ENCODE data around the gene PDRG1. TPM values are rescaled to one million over a fixed set of nuclear protein-coding genes. Genes with fewer than 3 reads are reported as not detected.
"Not testable (repeated sequence)": the region's sequence is repeated elsewhere in the genome, so short reads cannot be mapped to it uniquely, and the experiment has no call there.

PDRG1 gene
- total RNA-seq, 1 donor from 2014 or later = 5.1 TPM

- not testable (repeated sequence) for ATAC-seq; DNase-seq (ENCODE audit: low spot score)
These were observed 22.2 kb downstream of the PDRG1 start for GRCh38 chr20:31929631-31930030.

DNA sequence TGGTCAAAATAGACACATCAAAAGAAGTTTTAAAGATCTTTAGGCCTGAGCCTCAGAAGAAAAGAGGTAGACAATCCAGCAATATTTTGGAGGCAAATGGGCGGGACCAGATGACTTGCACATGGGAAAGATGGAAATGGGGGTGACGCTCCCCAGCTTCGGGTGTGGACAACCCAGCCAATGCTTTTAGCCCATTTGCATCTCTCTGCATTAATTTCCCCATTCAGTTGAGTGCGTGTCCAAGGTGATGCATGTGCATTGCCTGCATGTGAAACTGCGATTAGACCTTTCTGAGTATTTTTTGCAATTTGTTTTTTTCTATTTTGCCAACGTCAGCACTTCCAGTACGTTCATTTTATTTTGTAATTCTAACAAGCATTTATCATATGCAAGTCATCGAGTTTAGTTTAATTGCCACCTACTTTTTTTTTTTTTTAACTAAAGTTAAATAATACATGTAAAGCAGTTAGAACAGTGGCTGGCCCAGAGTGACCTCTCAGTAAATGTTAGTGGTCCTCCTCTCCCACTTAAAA, 24.2 kb downstream of the PDRG1 start:
- ATAC-seq = no peak

GRCh38 chr20:31926493-31926892, 25.4 kb downstream of the PDRG1 start:
- ATAC-seq = no peak
- no peak for DNase-seq (ENCODE audit: low spot score)

More for the DNA sequence above, 24.2 kb downstream of the PDRG1 start:
- DNase-seq (ENCODE audit: low spot score) = no peak

GRCh38 chr20:31925631-31926030, 26.2 kb downstream of the PDRG1 start:
- no peak for ATAC-seq

GRCh38 chr20:31924561-31924960, 27.3 kb downstream of the PDRG1 start:
- no peak for ATAC-seq

More at GRCh38 chr20:31925631-31926030, 26.2 kb downstream of the PDRG1 start:
- DNase-seq (ENCODE audit: low spot score) = no peak

GRCh38 chr20:31923388-31924331, 28.2 kb downstream of the PDRG1 start:
- ATAC-seq (no peak), DNase-seq (ENCODE audit: low spot score) (no peak)

More at GRCh38 chr20:31924561-31924960, 27.3 kb downstream of the PDRG1 start:
- DNase-seq (ENCODE audit: low spot score) = no peak

GRCh38 chr20:31922588-31922987, 29.3 kb downstream of the PDRG1 start:
- no peak for DNase-seq (ENCODE audit: low spot score)
- ATAC-seq = no peak

DNA sequence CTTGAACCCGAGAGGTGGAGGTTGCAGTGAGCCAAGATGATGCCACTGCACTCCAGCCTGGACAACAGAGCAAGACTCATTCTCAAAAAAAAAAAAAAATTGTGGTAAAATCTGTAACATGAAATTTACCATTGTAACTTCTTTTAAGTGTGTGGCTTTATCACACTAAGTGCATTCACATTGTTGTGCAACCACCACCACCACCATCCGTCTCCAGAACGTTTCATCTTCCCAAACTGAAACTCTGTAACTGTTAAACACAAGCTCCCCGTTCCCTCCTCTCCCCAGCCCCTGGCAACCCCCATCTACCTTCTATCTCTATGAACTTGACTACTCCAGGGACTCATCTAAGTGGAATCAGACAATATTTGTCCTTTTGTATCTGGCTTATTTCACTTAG, 29.7 kb downstream of the PDRG1 start:
- ATAC-seq = no peak
- DNase-seq (ENCODE audit: low spot score) = no peak

GRCh38 chr20:31921480-31921879, 30.4 kb downstream of the PDRG1 start:
- DNase-seq (ENCODE audit: low spot score) = not testable (repeated sequence)

GRCh38 chr20:31920275-31920855, 31.5 kb downstream of the PDRG1 start:
- DNase-seq (ENCODE audit: low spot score) = no peak
- no peak for ATAC-seq

More at GRCh38 chr20:31921480-31921879, 30.4 kb downstream of the PDRG1 start:
- ATAC-seq = not testable (repeated sequence)

DNA sequence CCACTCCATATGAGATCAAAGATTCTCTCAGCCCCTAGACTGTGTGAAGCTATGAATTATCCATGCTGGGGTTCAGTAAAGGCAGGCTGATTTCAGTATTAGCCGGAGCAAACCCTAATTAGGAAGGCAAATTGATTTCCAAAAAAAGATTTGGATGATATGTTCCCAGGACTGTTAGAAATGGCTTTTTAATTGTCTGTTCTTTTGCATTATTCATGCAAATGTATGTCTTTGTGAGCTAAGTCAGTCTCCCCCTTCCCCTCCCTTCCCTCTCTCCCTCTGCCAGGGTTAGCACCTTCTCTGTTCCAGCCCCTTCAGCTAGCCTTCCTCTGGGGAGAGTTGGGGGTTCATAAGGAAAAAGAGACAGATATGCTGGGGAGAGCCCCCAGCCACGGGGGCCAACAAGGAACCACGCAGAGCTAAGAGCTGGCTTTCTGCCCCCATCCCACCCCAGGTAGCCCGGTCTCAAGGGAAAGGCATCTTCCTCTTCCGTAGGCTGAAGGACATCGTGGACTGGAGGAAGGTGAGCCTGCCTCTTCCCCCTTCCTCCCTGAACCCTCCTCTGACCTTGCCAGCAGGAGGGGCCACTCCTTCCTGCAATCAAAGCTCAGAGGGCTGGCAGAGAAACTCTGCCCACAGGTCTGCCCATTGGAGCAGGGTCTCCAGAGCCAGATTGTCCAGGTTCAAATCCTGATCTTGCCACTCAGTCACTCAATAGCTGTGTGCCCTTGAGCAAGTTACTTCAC, 32.3 kb downstream of the PDRG1 start:
- no peak for ATAC-seq
- DNase-seq (ENCODE audit: low spot score) = no peak

DNA sequence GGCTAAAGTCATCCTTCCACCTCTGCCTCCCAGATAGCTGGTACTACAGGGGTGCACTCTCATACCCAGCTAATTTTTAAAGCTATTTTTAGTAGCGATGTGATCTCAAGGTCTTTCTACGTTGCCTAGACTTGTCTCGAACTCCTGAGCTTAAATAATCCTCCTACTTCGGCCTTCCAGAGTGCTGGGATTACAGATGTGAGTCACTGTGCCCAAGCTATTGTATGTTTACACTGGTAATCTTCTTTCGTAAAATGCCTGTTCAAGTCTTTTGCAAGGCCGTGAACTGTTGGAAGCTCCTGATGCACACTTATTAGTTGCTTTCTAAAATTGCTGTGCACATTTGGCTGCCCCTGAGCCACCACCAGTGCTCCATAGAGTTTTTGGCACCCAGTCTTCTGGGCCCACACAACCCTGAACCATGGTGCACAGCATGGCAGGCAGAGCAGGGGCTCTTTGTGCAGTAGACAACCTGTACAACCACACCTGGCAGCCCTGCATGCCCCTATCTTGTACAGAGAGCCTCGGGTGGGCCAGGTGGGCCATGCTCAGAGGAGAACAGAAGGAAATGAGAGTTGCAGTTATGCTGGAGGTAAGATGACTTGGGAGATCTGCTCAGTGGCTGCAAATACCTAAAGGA, 33.3 kb downstream of the PDRG1 start:
- no peak for ATAC-seq
- DNase-seq (ENCODE audit: low spot score) = no peak

- DNase-seq (ENCODE audit: low spot score) = not testable (repeated sequence)
These were observed 33.9 kb downstream of the PDRG1 start for GRCh38 chr20:31917962-31918412.

GRCh38 chr20:31916708-31917107, 35.1 kb downstream of the PDRG1 start:
- no peak for DNase-seq (ENCODE audit: low spot score)

More at GRCh38 chr20:31917962-31918412, 33.9 kb downstream of the PDRG1 start:
- not testable (repeated sequence) for ATAC-seq

GRCh38 chr20:31915491-31916280, 36.2 kb downstream of the PDRG1 start:
- no peak for ATAC-seq
- DNase-seq (ENCODE audit: low spot score) = no peak

More at GRCh38 chr20:31916708-31917107, 35.1 kb downstream of the PDRG1 start:
- no peak for ATAC-seq

DNA sequence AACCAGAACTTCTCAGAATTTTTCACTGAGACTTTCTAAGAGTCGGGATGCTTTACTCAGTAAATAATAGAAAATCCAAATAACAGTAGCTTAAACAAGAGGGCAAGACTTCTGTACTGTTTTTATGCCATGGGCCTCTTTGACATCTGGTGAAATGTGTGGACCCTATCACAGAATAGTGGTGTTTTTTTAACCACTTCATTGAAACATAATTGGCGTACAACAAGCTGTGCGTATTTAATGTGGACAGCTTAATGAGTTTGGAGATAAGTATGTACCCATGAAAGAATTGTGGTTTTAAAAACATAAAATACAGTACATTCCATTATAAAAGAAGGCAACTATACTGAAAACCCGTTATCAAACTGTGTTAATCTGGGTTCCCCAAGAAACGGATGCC, 37.7 kb downstream of the PDRG1 start:
- no peak for DNase-seq (ENCODE audit: low spot score)
- no peak for ATAC-seq

DNA sequence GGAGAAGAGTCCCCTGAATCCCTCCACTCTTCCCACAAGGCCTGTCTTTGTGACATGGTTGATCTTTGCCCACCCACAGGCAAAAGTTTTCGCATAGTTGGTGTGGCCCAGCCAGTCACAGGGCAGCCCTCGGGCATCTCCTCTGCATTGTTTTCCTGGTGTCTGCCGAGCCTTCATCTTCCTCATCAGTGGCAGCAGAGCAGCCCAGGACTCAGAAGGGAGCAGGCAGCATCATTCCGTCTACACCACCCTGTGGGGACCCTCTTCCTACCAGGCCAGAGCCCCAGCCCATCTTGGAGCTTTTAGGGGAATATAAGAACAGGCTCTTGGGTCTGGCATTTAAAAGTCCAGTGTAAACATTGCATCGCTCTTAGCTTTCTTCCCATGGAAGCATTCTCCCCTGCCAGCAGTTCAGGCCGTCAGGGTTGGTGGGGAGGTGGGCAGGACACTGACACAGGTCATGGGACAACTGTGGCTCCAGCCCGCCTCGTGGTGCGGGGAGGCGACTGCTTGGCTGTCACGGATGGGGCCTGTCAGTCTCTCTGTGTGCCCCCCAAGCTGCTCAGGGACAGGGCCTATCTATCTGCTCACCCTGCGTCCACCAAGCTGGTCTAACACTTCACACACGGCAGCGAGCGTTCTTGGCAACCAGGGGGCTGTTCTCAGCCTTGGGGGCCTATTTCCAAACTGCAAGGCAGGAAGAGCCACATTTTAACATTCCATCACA, 38.3 kb downstream of the PDRG1 start:
- DNase-seq (ENCODE audit: low spot score) (no peak), ATAC-seq (no peak)

DNA sequence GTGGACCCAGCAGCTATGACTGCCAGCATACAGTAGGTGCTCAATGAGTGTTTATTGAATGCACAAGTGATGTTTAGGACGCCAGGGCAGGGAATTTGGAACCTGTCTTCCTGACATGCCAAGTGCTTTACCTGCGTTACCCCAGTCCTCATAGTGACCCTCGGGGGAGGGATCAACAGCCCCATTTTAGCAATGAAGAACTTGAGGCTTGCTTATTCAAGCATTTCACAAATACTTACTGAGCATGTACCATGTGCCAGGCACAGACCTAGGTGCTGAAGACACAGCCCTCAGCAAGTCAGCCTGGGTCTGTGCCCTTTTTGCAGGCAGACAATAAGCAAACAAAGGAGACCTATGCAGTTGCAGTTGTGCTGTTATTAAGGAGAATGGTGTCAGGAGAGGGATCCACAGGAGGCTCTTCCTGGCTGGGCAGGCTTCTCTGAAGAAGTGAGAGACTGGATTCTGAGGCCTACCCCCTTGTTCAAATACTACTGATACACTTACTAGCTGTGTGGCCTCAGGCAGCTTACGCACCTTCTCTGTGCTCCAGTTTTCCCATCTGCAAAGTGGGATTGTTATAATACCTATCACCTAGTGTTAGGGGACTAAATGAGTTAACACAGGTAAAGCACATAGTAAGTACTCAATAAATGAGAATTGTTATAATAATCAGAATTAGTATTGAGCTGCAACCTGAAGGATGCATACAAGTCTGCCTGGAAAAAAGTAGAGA, 41.6 kb downstream of the PDRG1 start:
- no peak for DNase-seq (ENCODE audit: low spot score)
- ATAC-seq = no peak

All from left lobe of liver (tissue), 2 donors.